Nephron progenitor cell (in vitro differentiated cells): ENCODE data around the gene BRD1.

Experiments used
- DNase-seq: peaks from one replicate; pipeline ENCODE4 v3.0.0; 2021
- H3K27ac Mint-ChIP-seq: 2 replicates; pipeline ENCODE4 v1.8.0; 2021; ENCODE audit warnings: mild to moderate bottlenecking, moderate library complexity, mixed read lengths
- H3K27me3 Mint-ChIP-seq: 2 replicates; pipeline ENCODE4 v1.8.0; 2021; ENCODE audit warnings: mild to moderate bottlenecking, low read depth, mixed read lengths; ENCODE audit not compliant: poor library complexity
- H3K36me3 Mint-ChIP-seq: 2 replicates; pipeline ENCODE4 v1.8.0; 2021; ENCODE audit warnings: low read depth, mixed read lengths
- H3K4me1 Mint-ChIP-seq: 2 replicates; pipeline ENCODE4 v1.8.0; 2021; ENCODE audit warnings: mixed read lengths
- H3K4me3 Mint-ChIP-seq: 2 replicates; pipeline ENCODE4 v1.8.0; 2021; ENCODE audit warnings: mild to moderate bottlenecking, moderate library complexity, mixed read lengths
- H3K9me3 Mint-ChIP-seq: 2 replicates; pipeline ENCODE4 v1.8.0; 2021; ENCODE audit warnings: mild to moderate bottlenecking, moderate library complexity, mixed read lengths
- CTCF ChIP-seq: fragments of 200-600 bp; sonication (generic); IDR thresholded peaks from 2 replicates; pipeline ENCODE4 v1.5.0; 2021; ENCODE audit warnings: antibody characterized with exemption

Gene BRD1

GRCh38 chr22:49751318-49751965 is 76.2 kb downstream of the BRD1 start:
- DNase-seq: no peak
- peaks cover 2% of the 10 kb centered on the region for H3K36me3 Mint-ChIP-seq

DNA sequence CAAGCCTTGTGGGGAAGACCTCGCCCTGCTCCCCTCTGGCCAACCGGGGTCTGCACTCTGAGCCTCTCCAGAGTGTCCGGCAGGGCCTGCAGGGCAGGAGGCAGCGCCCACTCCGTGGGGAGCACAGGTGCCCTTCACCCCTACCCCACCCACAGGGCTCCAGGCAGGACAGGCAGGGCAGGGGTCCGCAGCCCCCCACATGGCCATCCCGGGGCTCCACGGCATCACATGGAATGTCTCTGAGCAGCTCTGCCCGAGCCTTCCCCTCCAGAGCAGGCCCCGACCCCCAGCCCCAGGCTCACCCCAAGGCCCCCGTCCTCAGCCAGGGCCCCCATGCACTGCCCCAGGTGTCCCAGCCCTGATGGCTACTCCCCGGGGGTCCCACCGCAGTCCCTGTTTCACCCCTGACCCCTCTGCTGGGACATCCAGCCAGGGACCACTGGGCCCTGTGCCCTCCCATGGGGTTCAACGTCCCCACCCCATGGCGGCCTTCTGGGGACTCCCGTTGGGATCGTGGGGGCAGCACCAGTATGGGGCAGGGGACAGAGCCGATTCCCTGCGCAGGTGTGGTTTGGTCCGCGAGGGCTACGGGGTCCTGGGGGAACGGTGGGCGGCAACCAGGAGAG is 77.7 kb downstream of the BRD1 start:
- no peak overlapping the region for H3K4me3 Mint-ChIP-seq

More at GRCh38 chr22:49751318-49751965, 76.2 kb downstream of the BRD1 start:
- Mint-ChIP-seq H3K27me3 (peaks cover 12% of the 10 kb centered on the region), H3K27ac (no peak overlapping the region), H3K4me1 (no peaks in the 10 kb centered on the region), H3K4me3 (no peak overlapping the region), H3K9me3 (peaks cover 20% of the 10 kb centered on the region)
- no peak for TF ChIP-seq CTCF

DNA sequence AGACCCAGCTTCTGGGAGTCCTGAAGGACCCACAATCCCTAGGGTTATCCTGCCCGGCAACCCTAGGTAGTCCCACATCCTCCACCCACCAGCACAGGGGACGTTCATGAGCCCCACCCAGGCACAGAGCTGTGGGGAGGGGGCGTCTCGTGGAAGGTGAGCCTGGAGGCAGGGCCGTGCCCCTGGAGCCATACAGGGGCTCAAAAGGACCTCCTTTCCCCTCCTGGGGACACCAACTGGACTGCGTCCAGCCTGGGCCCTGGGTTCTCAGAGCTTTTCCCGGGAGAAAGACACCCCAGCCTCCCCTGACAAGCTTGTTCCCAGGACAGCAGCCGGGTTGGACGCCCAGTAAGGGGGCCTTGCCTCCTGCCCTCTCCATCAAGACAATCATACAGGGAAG is 78.4 kb downstream of the BRD1 start:
- Mint-ChIP-seq H3K4me1 (no peaks in the 10 kb centered on the region), H3K4me3 (no peak overlapping the region), H3K9me3 (peaks cover 35% of the 10 kb centered on the region), H3K36me3 (peaks cover 6% of the 10 kb centered on the region), H3K27ac (no peak overlapping the region), H3K27me3 (peaks cover 20% of the 10 kb centered on the region)
- DNase-seq: no peak
- TF ChIP-seq CTCF: no peak

More for the DNA sequence above, 77.7 kb downstream of the BRD1 start:
- Mint-ChIP-seq H3K9me3 (peaks cover 29% of the 10 kb centered on the region), H3K36me3 (peaks cover 6% of the 10 kb centered on the region), H3K27ac (no peak overlapping the region), H3K4me1 (no peaks in the 10 kb centered on the region), H3K27me3 (peaks cover 18% of the 10 kb centered on the region)
- no peak for DNase-seq
- TF ChIP-seq CTCF: no peak

GRCh38 chr22:49748514-49748913 is 79.2 kb downstream of the BRD1 start:
- DNase-seq: no peak
- peaks cover 6% of the 10 kb centered on the region for H3K36me3 Mint-ChIP-seq
- no peak for TF ChIP-seq CTCF
- H3K27ac Mint-ChIP-seq: no peak overlapping the region
- H3K4me1 Mint-ChIP-seq: no peaks in the 10 kb centered on the region
- H3K27me3 Mint-ChIP-seq: peaks cover 23% of the 10 kb centered on the region
- H3K9me3 Mint-ChIP-seq: peaks cover 42% of the 10 kb centered on the region
- H3K4me3 Mint-ChIP-seq: no peak overlapping the region

- Mint-ChIP-seq H3K9me3 (peaks cover 50% of the 10 kb centered on the region), H3K36me3 (peaks cover 6% of the 10 kb centered on the region), H3K4me1 (no peaks in the 10 kb centered on the region), H3K4me3 (no peak overlapping the region), H3K27ac (no peak overlapping the region), H3K27me3 (peaks cover 23% of the 10 kb centered on the region)
- no peak for DNase-seq
- no peak for TF ChIP-seq CTCF
These were observed 80.0 kb downstream of the BRD1 start for GRCh38 chr22:49747716-49748115.

GRCh38 chr22:49747130-49747529 is 80.5 kb downstream of the BRD1 start:
- Mint-ChIP-seq H3K27ac (no peak overlapping the region), H3K4me3 (no peak overlapping the region), H3K4me1 (no peaks in the 10 kb centered on the region), H3K36me3 (peaks cover 6% of the 10 kb centered on the region), H3K9me3 (peaks cover 56% of the 10 kb centered on the region), H3K27me3 (peaks cover 23% of the 10 kb centered on the region)
- no peak for DNase-seq
- TF ChIP-seq CTCF: no peak
